ENCODE results near the gene RUNX2. TPM values are rescaled to one million over a fixed set of nuclear protein-coding genes. Genes with fewer than 3 reads are reported as not detected.

The RUNX2 gene
- total and polyA plus RNA-seq, 12 donors = 0.20 to 3.0 (median 1.6) TPM

- H3K4me1 ChIP-seq = no peaks in the 10 kb centered on the region
- no peak for TF ChIP-seq CTCF (IDR thresholded peaks at IDR 0.05)
- intact Hi-C loops (cut with DNase I) = no loop called here
- H3K9me3 ChIP-seq = peaks cover 0 to under 1% (median 0%) of the 10 kb centered on the region in 11 donors
- H3K27ac ChIP-seq = no peak overlapping the region
- 91 to 96% methylated on average over 2 of the region's 2 CpGs for WGBS, 2 donors
- H3K4me3 ChIP-seq = no peak overlapping the region
- no peak for DNase-seq
- H3K27me3 ChIP-seq = peaks cover 0 to 3% (median 0%) of the 10 kb centered on the region in 7 donors
- no peaks in the 10 kb centered on the region for H3K36me3 ChIP-seq
- no peak for ATAC-seq
Observed at GRCh38 chr6:45689926-45690615, 361.9 kb downstream of the RUNX2 start.

GRCh38 chr6:45690846-45691245 is 362.7 kb downstream of the RUNX2 start:
- DNase-seq (no peak), ATAC-seq (no peak)
- Histone ChIP-seq H3K4me3 (no peak overlapping the region), H3K27ac (no peak overlapping the region), H3K9me3 (no peaks in the 10 kb centered on the region), H3K4me1 (no peaks in the 10 kb centered on the region), H3K27me3 (peaks cover 0 to 3% (median 0%) of the 10 kb centered on the region in 7 donors), H3K36me3 (no peaks in the 10 kb centered on the region)
- intact Hi-C loops (cut with DNase I) = no loop called here
- TF ChIP-seq CTCF (IDR thresholded peaks at IDR 0.05) = no peak
- whole genome bisulfite sequencing, 2 donors = 94 to 97% methylated on average over 1 of the region's 1 CpG

GRCh38 chr6:45691426-45691825 is 363.3 kb downstream of the RUNX2 start:
- intact Hi-C loops (cut with DNase I) = no loop called here
- ATAC-seq = no peak
- H3K27me3 ChIP-seq = peaks cover 0 to 3% (median 0%) of the 10 kb centered on the region in 7 donors

GRCh38 chr6:45692021-45692420 is 363.9 kb downstream of the RUNX2 start:
- no peaks in the 10 kb centered on the region for H3K9me3 ChIP-seq
- 84 to 86% methylated on average over 3 of the region's 3 CpGs for WGBS, 2 donors
- no peaks in the 10 kb centered on the region for H3K36me3 ChIP-seq
- no peak for ATAC-seq
- no peak overlapping the region for H3K27ac ChIP-seq
- intact Hi-C loops (cut with DNase I) = no loop called here
- no peak for TF ChIP-seq CTCF (IDR thresholded peaks at IDR 0.05)
- no peak for DNase-seq
- H3K4me1 ChIP-seq = no peaks in the 10 kb centered on the region
- H3K27me3 ChIP-seq = peaks cover 0 to 3% (median 0%) of the 10 kb centered on the region in 7 donors
- no peak overlapping the region for H3K4me3 ChIP-seq

More at GRCh38 chr6:45691426-45691825, 363.3 kb downstream of the RUNX2 start:
- Histone ChIP-seq H3K4me1 (no peaks in the 10 kb centered on the region), H3K27ac (no peak overlapping the region), H3K36me3 (no peaks in the 10 kb centered on the region), H3K9me3 (no peaks in the 10 kb centered on the region), H3K4me3 (no peak overlapping the region)
- TF ChIP-seq CTCF (IDR thresholded peaks at IDR 0.05) = no peak
- DNase-seq = no peak
- 52 to 76% methylated on average over 2 of the region's 2 CpGs for WGBS, 2 donors
